ENCODE data around the gene NLRP1.

GRCh38 chr17:5501685-5502084 is 82.6 kb downstream of the NLRP1 start:
- TF ChIP-seq, protein P1, sequence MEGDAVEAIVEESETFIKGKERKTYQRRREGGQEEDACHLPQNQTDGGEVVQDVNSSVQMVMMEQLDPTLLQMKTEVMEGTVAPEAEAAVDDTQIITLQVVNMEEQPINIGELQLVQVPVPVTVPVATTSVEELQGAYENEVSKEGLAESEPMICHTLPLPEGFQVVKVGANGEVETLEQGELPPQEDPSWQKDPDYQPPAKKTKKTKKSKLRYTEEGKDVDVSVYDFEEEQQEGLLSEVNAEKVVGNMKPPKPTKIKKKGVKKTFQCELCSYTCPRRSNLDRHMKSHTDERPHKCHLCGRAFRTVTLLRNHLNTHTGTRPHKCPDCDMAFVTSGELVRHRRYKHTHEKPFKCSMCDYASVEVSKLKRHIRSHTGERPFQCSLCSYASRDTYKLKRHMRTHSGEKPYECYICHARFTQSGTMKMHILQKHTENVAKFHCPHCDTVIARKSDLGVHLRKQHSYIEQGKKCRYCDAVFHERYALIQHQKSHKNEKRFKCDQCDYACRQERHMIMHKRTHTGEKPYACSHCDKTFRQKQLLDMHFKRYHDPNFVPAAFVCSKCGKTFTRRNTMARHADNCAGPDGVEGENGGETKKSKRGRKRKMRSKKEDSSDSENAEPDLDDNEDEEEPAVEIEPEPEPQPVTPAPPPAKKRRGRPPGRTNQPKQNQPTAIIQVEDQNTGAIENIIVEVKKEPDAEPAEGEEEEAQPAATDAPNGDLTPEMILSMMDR (IDR thresholded peaks at IDR 0.05) = no peak
- TF ChIP-seq EP300 (IDR thresholded peaks at IDR 0.05; ENCODE audit: low read depth) = no peak
